B cell (primary cell): ENCODE data around the gene HMBS. TPM values are rescaled to one million over a fixed set of nuclear protein-coding genes. Genes with fewer than 3 reads are reported as not detected.

Experiments
- ATAC-seq: fragments of 200-7000 bp; cut with Tn5 transposase; one replicate; pipeline ENCODE4 v1.10.0; 2021; ENCODE audit warnings: low read depth, mild to moderate bottlenecking, moderate number of reproducible peaks, moderate library complexity
- CTCF ChIA-PET: fragments of 350-600 bp; sonication (Branson Sonifier 250); formaldehyde crosslinking; loops from one replicate; lab custom pipeline; 2021; ENCODE audit warnings: antibody characterized with exemption, inconsistent platforms; lab: Charles Lee
- POLR2A ChIA-PET: fragments of 350-600 bp; sonication (Branson Sonifier 250); formaldehyde crosslinking; loops from one replicate; lab custom pipeline; 2021; ENCODE audit warnings: antibody characterized with exemption; lab: Charles Lee
- DNase-seq: peaks from one replicate; pipeline ENCODE4 v3.0.0; 2013
- H2AFZ ChIP-seq: 2 replicates; pipeline ENCODE4 v1.6.1; 2012; ENCODE audit warnings: mild to moderate bottlenecking, low read depth, low read length; ENCODE audit not compliant: insufficient read depth, poor library complexity, severe bottlenecking
- H3K27ac ChIP-seq, 2 donors: 1 replicate in 1 of 2; 2 replicates in 1 of 2; pipeline ENCODE4 v1.5.1; 2012 to 2013; ENCODE audit warnings: low read length in 2 of 2, mild to moderate bottlenecking in 2 of 2, moderate library complexity in 1 of 2
- H3K27me3 ChIP-seq, 4 experiments: fragments of 200-600 bp in 1 of 4; sonication (generic) in 1 of 4; replicated peaks in 1 of 4; 1 replicate in 2 of 4; 2 replicates in 2 of 4; pipeline versions ENCODE4 v1.6.1 to v1.7.0; 2013 to 2016; ENCODE audit warnings: low read length in 3 of 4, mild to moderate bottlenecking in 2 of 4, mixed read lengths in 1 of 4, moderate library complexity in 1 of 4; ENCODE audit not compliant: insufficient read depth in 4 of 4, control insufficient read depth in 3 of 4; ENCODE audit errors: control extremely low read depth in 1 of 4
- H3K36me3 ChIP-seq, 2 experiments: replicated peaks in 1 of 2; 1 replicate in 1 of 2; 2 replicates in 1 of 2; pipeline versions ENCODE4 v1.6.1 to v1.7.1; 2013; ENCODE audit warnings: low read length in 1 of 2; ENCODE audit not compliant: insufficient read depth in 2 of 2, control insufficient read depth in 1 of 2; ENCODE audit errors: control extremely low read depth in 1 of 2, extremely low read depth in 1 of 2
- H3K4me1 ChIP-seq, 2 donors: fragments of 200-600 bp in 1 of 2; sonication (generic) in 1 of 2; 1 replicate in 1 of 2; 2 replicates in 1 of 2; pipeline versions ENCODE4 v1.5.1 to v1.6.1; 2013 to 2017; ENCODE audit warnings: low read length in 2 of 2; ENCODE audit not compliant: control insufficient read depth in 2 of 2, insufficient read depth in 2 of 2
- H3K4me2 ChIP-seq: replicated peaks from 2 replicates; pipeline ENCODE3; 2012; ENCODE audit warnings: mild to moderate bottlenecking, low read depth, low read length; ENCODE audit not compliant: poor library complexity, severe bottlenecking
- H3K4me3 ChIP-seq, 5 experiments: fragments of 200-600 bp in 1 of 5; sonication (generic) in 1 of 5; 1 replicate in 3 of 5; 2 replicates in 2 of 5; pipeline versions ENCODE4 v1.5.1 to v1.7.0; 2011 to 2016; ENCODE audit warnings: low read length in 4 of 5, mild to moderate bottlenecking in 4 of 5, low read depth in 2 of 5, control low read depth in 1 of 5, moderate library complexity in 1 of 5; ENCODE audit not compliant: insufficient read depth in 1 of 5; ENCODE audit errors: control extremely low read depth in 1 of 5, extremely low read depth in 1 of 5
- H3K79me2 ChIP-seq: fragments of 200-600 bp; sonication (generic); one replicate; pipeline ENCODE4 v1.6.0; 2016; ENCODE audit warnings: low read length; ENCODE audit not compliant: control insufficient read depth, insufficient read depth
- H3K9ac ChIP-seq: fragments of 200-600 bp; sonication (generic); 2 replicates; pipeline ENCODE4 v1.6.1; 2017; ENCODE audit warnings: mild to moderate bottlenecking, low read length, moderate library complexity
- H3K9me3 ChIP-seq, 3 donors: one replicate each; pipeline versions ENCODE4 v1.6.1 to v1.7.1; 2013; ENCODE audit warnings: low read length in 2 of 3; ENCODE audit not compliant: control insufficient read depth in 2 of 3, insufficient read depth in 1 of 3; ENCODE audit errors: control extremely low read depth in 1 of 3
- H4K20me1 ChIP-seq: 2 replicates; pipeline ENCODE4 v1.6.0; 2012; ENCODE audit warnings: mild to moderate bottlenecking, low read length; ENCODE audit not compliant: insufficient read depth, control insufficient read depth, poor library complexity, severe bottlenecking
- H3K27ac Mint-ChIP-seq: one replicate; pipeline ENCODE4 v1.8.0; 2021; ENCODE audit warnings: mixed read lengths
- H3K27me3 Mint-ChIP-seq: one replicate; pipeline ENCODE4 v1.8.0; 2021; ENCODE audit warnings: mixed read lengths
- H3K4me1 Mint-ChIP-seq: one replicate; pipeline ENCODE4 v1.8.0; 2021; ENCODE audit warnings: mixed read lengths
- H3K4me3 Mint-ChIP-seq: one replicate; pipeline ENCODE4 v1.8.0; 2021; ENCODE audit warnings: mixed read lengths
- H3K9me3 Mint-ChIP-seq: one replicate; pipeline ENCODE4 v1.8.0; 2022; ENCODE audit warnings: mixed read lengths; ENCODE audit not compliant: insufficient read depth
- EZH2 ChIP-seq: IDR thresholded peaks from 2 replicates; pipeline ENCODE4 v1.6.1; 2012; ENCODE audit warnings: borderline replicate concordance, low read depth, mild to moderate bottlenecking, moderate library complexity, low read length; ENCODE audit not compliant: insufficient read depth, poor library complexity, severe bottlenecking
- WGBS: methylation state at CpG from one replicate; pipeline ENCODE4 v1.1.5; 2013; ENCODE audit warnings: missing lambda C conversion rate; ENCODE audit not compliant: insufficient coverage; 5-methylcytosine and 5-hydroxymethylcytosine counted together
- intact Hi-C: fragments of 100-400 bp; cut with micrococcal nuclease; formaldehyde crosslinking; loops from one replicate; pipeline ENCODE4 v1.10.0; 2022
- polyA plus RNA-seq: library from polyadenylated mRNA; depleted of rRNA; stranded (reverse); fragments of >200 nt; gene quantifications from 2 replicates; pipeline ENCODE4 v1.2.3, GENCODE V29; 2012
- total RNA-seq, 2 donors: library from RNA; stranded (reverse); fragments of 120-200 nt in 1 of 2; gene quantifications; 1 replicate in 1 of 2; 2 replicates in 1 of 2; pipeline versions ENCODE4 v1.2.3 to v1.2.4, GENCODE V29; 2013 to 2022
- TF ChIP-seq, protein P1 (sequence below): fragments of 200-600 bp; IDR thresholded peaks from one replicate; pipeline ENCODE4 v1.8.0; 2022; ENCODE audit warnings: antibody characterized with exemption, mild to moderate bottlenecking

Gene HMBS
- total and polyA plus RNA-seq, 2 donors (not counting 1 experiment from before 2014, with no cell fraction given), result 7.6 to 17.7 TPM

DNA sequence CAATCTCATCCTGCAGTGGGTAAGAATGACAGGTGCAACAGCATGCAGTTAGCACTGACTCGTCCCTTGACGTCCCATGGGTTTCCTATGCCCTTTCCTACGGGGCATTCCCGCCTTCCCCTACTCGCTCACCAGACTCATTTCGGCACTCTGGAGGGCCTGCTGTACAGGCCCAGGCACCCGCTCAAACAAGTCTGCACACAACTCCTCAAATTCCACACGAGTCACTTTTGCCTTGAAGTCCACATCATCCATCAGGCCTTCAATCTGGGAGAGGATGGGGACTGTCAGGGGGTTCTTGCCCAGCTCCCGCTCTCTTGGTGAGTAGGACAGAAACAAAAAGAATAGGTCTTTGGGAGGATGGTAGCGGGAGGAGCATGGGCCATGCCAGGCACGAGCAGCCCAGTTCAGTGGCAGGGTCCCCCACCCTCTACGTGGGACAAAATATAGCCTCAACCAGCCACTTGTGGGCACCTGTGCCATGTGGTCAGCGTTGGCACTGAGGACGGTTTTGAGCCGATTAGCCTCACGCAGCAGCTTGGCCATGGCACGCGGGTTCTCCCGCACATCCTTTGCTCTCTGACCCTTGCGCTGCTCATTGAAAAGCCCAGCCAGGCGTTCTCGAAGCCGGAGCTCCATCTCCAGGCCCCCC, 32.4 kb upstream of the HMBS start:
- H3K9ac ChIP-seq, result no peak overlapping the region
- no peaks in the 10 kb centered on the region for H4K20me1 ChIP-seq
- intact Hi-C loops, result no loop called here
- H3K4me3 ChIP-seq, result no peak overlapping the region
- H3K4me2 ChIP-seq, result peak overlapping the region; percentile 42
- no peak overlapping the region for H2AFZ ChIP-seq
- Mint-ChIP-seq H3K27me3 (no peaks in the 10 kb centered on the region), H3K4me3 (peak overlapping the region; percentile 37), H3K9me3 (no peaks in the 10 kb centered on the region), H3K4me1 (peaks cover 36% of the 10 kb centered on the region), H3K27ac (peak overlapping the region; percentile 73)
- ChIA-PET POLR2A (interaction anchor here (0.8 kb wide), 1 partner anchor 22 kb away, joined by 3 read pairs; the partner anchor contains the start of gene SLC37A4), CTCF (interaction anchor here (0.8 to 1.0 kb wide), 2 partner anchors 15 to 34 kb away, joined by 3 read pairs; partner anchors contain the start of genes TRAPPC4 and VPS11)
- no peaks in the 10 kb centered on the region for H3K27me3 ChIP-seq
- ATAC-seq, result no peak
- 88% methylated on average over 22 of the region's 23 CpGs for WGBS
- H3K36me3 ChIP-seq, result peaks cover 0 to 67% of the 10 kb centered on the region in 2 experiments
- H3K9me3 ChIP-seq, result no peaks in the 10 kb centered on the region
- peaks cover 19 to 28% of the 10 kb centered on the region in 2 donors for H3K4me1 ChIP-seq
- TF ChIP-seq EZH2, result no peak
- DNase-seq, result no peak
- peaks cover 23% of the 10 kb centered on the region for H3K79me2 ChIP-seq
- H3K27ac ChIP-seq, result no peak overlapping the region

DNA sequence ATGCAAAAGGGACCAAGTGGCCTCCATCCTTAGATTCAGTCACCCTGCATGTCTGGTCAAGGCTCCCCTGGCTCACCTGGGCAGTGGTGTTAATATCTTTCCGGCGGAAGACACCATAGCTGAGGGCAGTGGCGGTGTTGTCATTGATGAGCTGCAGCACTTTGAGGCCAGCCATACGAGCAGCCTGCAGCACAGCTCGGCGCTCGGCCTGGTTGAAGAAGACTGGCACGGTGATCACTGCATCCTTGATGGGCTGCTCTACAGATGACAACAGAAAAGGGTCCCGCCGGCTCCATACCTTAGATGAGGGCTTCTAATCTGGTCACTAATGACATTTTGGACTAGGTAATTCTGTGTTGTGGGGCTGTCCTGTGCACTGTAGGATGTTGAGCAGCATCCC, 30.3 kb upstream of the HMBS start:
- POLR2A ChIA-PET, result interaction anchor here (0.5 kb wide), 1 partner anchor 20 kb away, joined by 7 read pairs; no protein-coding TSS in a partner anchor
- H3K9me3 Mint-ChIP-seq, result no peaks in the 10 kb centered on the region
- H3K9ac ChIP-seq, result no peak overlapping the region
- no peak overlapping the region for H3K27ac ChIP-seq
- H4K20me1 ChIP-seq, result no peaks in the 10 kb centered on the region
- TF ChIP-seq EZH2, result no peak
- TF ChIP-seq, protein P1, sequence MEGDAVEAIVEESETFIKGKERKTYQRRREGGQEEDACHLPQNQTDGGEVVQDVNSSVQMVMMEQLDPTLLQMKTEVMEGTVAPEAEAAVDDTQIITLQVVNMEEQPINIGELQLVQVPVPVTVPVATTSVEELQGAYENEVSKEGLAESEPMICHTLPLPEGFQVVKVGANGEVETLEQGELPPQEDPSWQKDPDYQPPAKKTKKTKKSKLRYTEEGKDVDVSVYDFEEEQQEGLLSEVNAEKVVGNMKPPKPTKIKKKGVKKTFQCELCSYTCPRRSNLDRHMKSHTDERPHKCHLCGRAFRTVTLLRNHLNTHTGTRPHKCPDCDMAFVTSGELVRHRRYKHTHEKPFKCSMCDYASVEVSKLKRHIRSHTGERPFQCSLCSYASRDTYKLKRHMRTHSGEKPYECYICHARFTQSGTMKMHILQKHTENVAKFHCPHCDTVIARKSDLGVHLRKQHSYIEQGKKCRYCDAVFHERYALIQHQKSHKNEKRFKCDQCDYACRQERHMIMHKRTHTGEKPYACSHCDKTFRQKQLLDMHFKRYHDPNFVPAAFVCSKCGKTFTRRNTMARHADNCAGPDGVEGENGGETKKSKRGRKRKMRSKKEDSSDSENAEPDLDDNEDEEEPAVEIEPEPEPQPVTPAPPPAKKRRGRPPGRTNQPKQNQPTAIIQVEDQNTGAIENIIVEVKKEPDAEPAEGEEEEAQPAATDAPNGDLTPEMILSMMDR, result no peak
- H3K4me3 ChIP-seq, result no peak overlapping the region
- peak overlapping the region; percentile 53 for H3K4me3 Mint-ChIP-seq
- intact Hi-C loops, result no loop called here
- H2AFZ ChIP-seq, result no peak overlapping the region
- no peaks in the 10 kb centered on the region for H3K27me3 Mint-ChIP-seq
- H3K27me3 ChIP-seq, result no peaks in the 10 kb centered on the region
- peaks cover 46% of the 10 kb centered on the region for H3K4me1 Mint-ChIP-seq
- no peak overlapping the region for H3K4me2 ChIP-seq
- ATAC-seq, result no peak
- no peaks in the 10 kb centered on the region for H3K9me3 ChIP-seq
- H3K4me1 ChIP-seq, result peaks cover 27 to 38% of the 10 kb centered on the region in 2 donors
- CTCF ChIA-PET, result no interaction called here
- peaks cover 0 to 46% of the 10 kb centered on the region in 2 experiments for H3K36me3 ChIP-seq
- peaks cover 34% of the 10 kb centered on the region for H3K79me2 ChIP-seq
- 96% methylated on average over 8 of the region's 10 CpGs for WGBS
- no peak for DNase-seq
- no peak overlapping the region for H3K27ac Mint-ChIP-seq
